Measurements from ENCODE around the gene PTGER3. TPM values are rescaled to one million over a fixed set of nuclear protein-coding genes. Genes with fewer than 3 reads are reported as not detected.

Gene PTGER3
- total RNA-seq, 1 donor from 2014 or later: 1.9 TPM

- intact Hi-C loops (cut with DNase I): no loop called here
- DNase-seq: no peak
- Histone ChIP-seq H3K4me1 (no peaks in the 10 kb centered on the region), H3K4me3 (no peak overlapping the region), H3K9me3 (no peaks in the 10 kb centered on the region), H3K36me3 (no peaks in the 10 kb centered on the region), H3K27ac (no peak overlapping the region), H3K27me3 (ENCODE audit: low read depth) (no peaks in the 10 kb centered on the region)
- no peak for TF ChIP-seq CTCF (IDR thresholded peaks at IDR 0.05)
- ATAC-seq: no peak
These were observed 14.5 kb downstream of the PTGER3 start for GRCh38 chr1:71033136-71033535.

- Histone ChIP-seq H3K9me3 (no peaks in the 10 kb centered on the region), H3K27ac (no peak overlapping the region), H3K4me3 (no peak overlapping the region), H3K4me1 (no peaks in the 10 kb centered on the region), H3K36me3 (no peaks in the 10 kb centered on the region), H3K27me3 (ENCODE audit: low read depth) (no peaks in the 10 kb centered on the region)
- intact Hi-C loops (cut with DNase I): no loop called here
- ATAC-seq: no peak
- DNase-seq: no peak
- no peak for TF ChIP-seq CTCF (IDR thresholded peaks at IDR 0.05)
These were observed 16.2 kb downstream of the PTGER3 start for GRCh38 chr1:71031426-71031825.

GRCh38 chr1:71030026-71030425 is 17.6 kb downstream of the PTGER3 start:
- ATAC-seq: no peak
- Histone ChIP-seq H3K27me3 (ENCODE audit: low read depth) (no peaks in the 10 kb centered on the region), H3K4me1 (no peaks in the 10 kb centered on the region), H3K27ac (no peak overlapping the region), H3K36me3 (no peaks in the 10 kb centered on the region), H3K9me3 (no peaks in the 10 kb centered on the region), H3K4me3 (no peak overlapping the region)
- intact Hi-C loops (cut with DNase I): no loop called here
- DNase-seq: no peak
- no peak for TF ChIP-seq CTCF (IDR thresholded peaks at IDR 0.05)

GRCh38 chr1:71028981-71029380 is 18.6 kb downstream of the PTGER3 start:
- Histone ChIP-seq H3K27me3 (ENCODE audit: low read depth) (no peaks in the 10 kb centered on the region), H3K4me3 (no peak overlapping the region), H3K4me1 (no peaks in the 10 kb centered on the region), H3K27ac (no peak overlapping the region), H3K9me3 (no peaks in the 10 kb centered on the region), H3K36me3 (no peaks in the 10 kb centered on the region)
- no peak for DNase-seq
- no peak for TF ChIP-seq CTCF (IDR thresholded peaks at IDR 0.05)
- ATAC-seq: no peak
- intact Hi-C loops (cut with DNase I): no loop called here

- Histone ChIP-seq H3K4me1 (no peaks in the 10 kb centered on the region), H3K4me3 (no peak overlapping the region), H3K27ac (no peak overlapping the region), H3K9me3 (no peaks in the 10 kb centered on the region), H3K36me3 (no peaks in the 10 kb centered on the region), H3K27me3 (ENCODE audit: low read depth) (no peaks in the 10 kb centered on the region)
- ATAC-seq (no peak), DNase-seq (no peak)
- TF ChIP-seq CTCF (IDR thresholded peaks at IDR 0.05): no peak
- intact Hi-C loops (cut with DNase I): no loop called here
These were observed 19.6 kb downstream of the PTGER3 start for GRCh38 chr1:71027991-71028390.

GRCh38 chr1:71026093-71026492 is 21.5 kb downstream of the PTGER3 start:
- TF ChIP-seq CTCF (IDR thresholded peaks at IDR 0.05): no peak
- no peak for DNase-seq
- Histone ChIP-seq H3K4me3 (no peak overlapping the region), H3K27me3 (ENCODE audit: low read depth) (no peaks in the 10 kb centered on the region), H3K4me1 (no peaks in the 10 kb centered on the region), H3K27ac (no peak overlapping the region), H3K9me3 (no peaks in the 10 kb centered on the region), H3K36me3 (no peaks in the 10 kb centered on the region)
- ATAC-seq: no peak
- intact Hi-C loops (cut with DNase I): no loop called here
